GM23338 (cell line): ENCODE data around the gene TRIM36. TPM values are rescaled to one million over a fixed set of nuclear protein-coding genes. Genes with fewer than 3 reads are reported as not detected.

ENCODE experiments used
- ATAC-seq: fragments of 200-7000 bp; cut with Tn5 transposase; 3 replicates; pipeline ENCODE4 v1.9.1; 2020
- DNase-seq: peaks from one replicate; pipeline ENCODE4 v3.0.0-alpha.2; 2015; ENCODE audit warnings: low spot score
- H2AFZ ChIP-seq: fragments of 200-600 bp; sonication (generic); 2 replicates; pipeline ENCODE4 v1.8.0; 2016; ENCODE audit warnings: antibody characterized with exemption, mild to moderate bottlenecking, moderate library complexity
- H3F3A ChIP-seq: fragments of 200-600 bp; sonication (generic); replicated peaks from 2 replicates; pipeline ENCODE4 v1.8.0; 2017; ENCODE audit warnings: antibody characterized with exemption, mixed run types, low read depth
- H3K27ac ChIP-seq: fragments of 200-600 bp; sonication (generic); 2 replicates; pipeline ENCODE4 v1.6.1; 2016; ENCODE audit warnings: low read depth
- H3K27me3 ChIP-seq: fragments of 200-600 bp; sonication (generic); 2 replicates; pipeline ENCODE4 v1.8.0; 2016; ENCODE audit warnings: mild to moderate bottlenecking, mixed run types, moderate library complexity; ENCODE audit not compliant: insufficient read depth
- H3K36me3 ChIP-seq: fragments of 200-600 bp; sonication (generic); 2 replicates; pipeline ENCODE4 v1.8.0; 2016; ENCODE audit warnings: mild to moderate bottlenecking; ENCODE audit not compliant: insufficient read depth
- H3K4me1 ChIP-seq: fragments of 200-600 bp; sonication (generic); 2 replicates; pipeline ENCODE4 v1.8.0; 2016; ENCODE audit warnings: mild to moderate bottlenecking, moderate library complexity; ENCODE audit not compliant: insufficient read depth
- H3K4me2 ChIP-seq: fragments of 200-600 bp; sonication (generic); 2 replicates; pipeline ENCODE4 v1.7.1; 2017; ENCODE audit warnings: mixed run types
- H3K4me3 ChIP-seq: fragments of 200-600 bp; sonication (generic); 2 replicates; pipeline ENCODE4 v1.6.1; 2016; ENCODE audit warnings: mixed run types
- H3K79me2 ChIP-seq: fragments of 200-600 bp; sonication (generic); replicated peaks from 2 replicates; pipeline ENCODE4 v1.8.0; 2017; ENCODE audit warnings: mild to moderate bottlenecking; ENCODE audit not compliant: insufficient read depth
- H3K9me2 ChIP-seq: fragments of 200-600 bp; sonication (generic); 2 replicates; pipeline ENCODE4 v1.8.0; 2017; ENCODE audit not compliant: insufficient read depth
- H4K20me1 ChIP-seq: fragments of 200-600 bp; sonication (generic); replicated peaks from 2 replicates; pipeline ENCODE4 v1.8.0; 2017; ENCODE audit warnings: mild to moderate bottlenecking; ENCODE audit not compliant: insufficient read depth
- H3K27ac Mint-ChIP-seq: 2 replicates; pipeline ENCODE4 v1.8.0; 2020; ENCODE audit warnings: inconsistent platforms, mild to moderate bottlenecking, moderate library complexity, mixed read lengths
- H3K27me3 Mint-ChIP-seq: 3 replicates; pipeline ENCODE4 v1.8.0; 2022; ENCODE audit warnings: low read depth, mild to moderate bottlenecking, moderate library complexity, mixed read lengths, inconsistent platforms; ENCODE audit not compliant: insufficient read depth, poor library complexity
- H3K36me3 Mint-ChIP-seq: 3 replicates; pipeline ENCODE4 v1.8.0; 2021; ENCODE audit warnings: low read depth, mild to moderate bottlenecking, inconsistent platforms, moderate library complexity, mixed read lengths
- H3K4me1 Mint-ChIP-seq: 3 replicates; pipeline ENCODE4 v1.8.0; 2020; ENCODE audit warnings: mild to moderate bottlenecking, inconsistent platforms, mixed read lengths
- H3K4me3 Mint-ChIP-seq: 3 replicates; pipeline ENCODE4 v1.8.0; 2021; ENCODE audit warnings: moderate library complexity, mild to moderate bottlenecking, inconsistent platforms, mixed read lengths
- H3K9me3 Mint-ChIP-seq: 3 replicates; pipeline ENCODE4 v1.8.0; 2020; ENCODE audit warnings: moderate library complexity, mild to moderate bottlenecking, inconsistent platforms, mixed read lengths
- CREB1 ChIP-seq: fragments of 250-450 bp; sonication (Bioruptor Pico); IDR thresholded peaks from 2 replicates; pipeline ENCODE4 v1.5.0; 2020; ENCODE audit warnings: low read depth, mild to moderate bottlenecking, moderate library complexity
- ETS1 ChIP-seq: IDR thresholded peaks from 2 replicates; pipeline ENCODE4 v1.6.1; 2016; ENCODE audit warnings: antibody characterized with exemption
- EZH2 ChIP-seq: fragments of 200-600 bp; sonication (generic); IDR thresholded peaks from one replicate; pipeline ENCODE4 v1.8.0; 2017; ENCODE audit warnings: antibody characterized with exemption, mild to moderate bottlenecking, low read depth; ENCODE audit not compliant: unreplicated experiment
- EZH2phosphoT487 ChIP-seq: fragments of 200-600 bp; sonication (generic); IDR thresholded peaks from one replicate; pipeline ENCODE4 v1.8.1; 2018; ENCODE audit warnings: antibody characterized with exemption; ENCODE audit not compliant: unreplicated experiment
- JUNB ChIP-seq: IDR thresholded peaks from one replicate; pipeline ENCODE4 v1.6.1; 2016; ENCODE audit warnings: antibody characterized with exemption; ENCODE audit not compliant: unreplicated experiment
- NANOG ChIP-seq: IDR thresholded peaks from 2 replicates; pipeline ENCODE4 v1.6.1; 2016; ENCODE audit warnings: antibody characterized with exemption, borderline replicate concordance
- POLR2AphosphoS5 ChIP-seq: IDR thresholded peaks from 2 replicates; pipeline ENCODE4 v1.6.1; 2016; ENCODE audit warnings: antibody characterized with exemption, low read depth
- STAT1 ChIP-seq: IDR thresholded peaks from one replicate; pipeline ENCODE4 v1.6.1; 2016; ENCODE audit warnings: antibody characterized with exemption; ENCODE audit not compliant: unreplicated experiment
- ZNF114 ChIP-seq: fragments of 250-450 bp; sonication (Bioruptor Pico); IDR thresholded peaks from 2 replicates; pipeline ENCODE4 v1.5.0; 2020; ENCODE audit warnings: mild to moderate bottlenecking, moderate library complexity
- ZNF331 ChIP-seq: fragments of 250-450 bp; sonication (Bioruptor Pico); IDR thresholded peaks from 2 replicates; pipeline ENCODE4 v1.5.0; 2020; ENCODE audit warnings: low read depth, mild to moderate bottlenecking, moderate library complexity
- ZNF462 ChIP-seq: fragments of 250-450 bp; sonication (Bioruptor Pico); IDR thresholded peaks from 2 replicates; pipeline ENCODE4 v1.5.0; 2020; ENCODE audit warnings: mild to moderate bottlenecking, moderate library complexity
- polyA plus RNA-seq: library from polyadenylated mRNA; unstranded; fragments of >200 nt; fragmentation: Nextera tagmentation; extraction: Ambion mirVana; gene quantifications from 2 replicates; pipeline ENCODE4 v1.2.1, GENCODE V29; 2016
- total RNA-seq: library from RNA; depleted of rRNA; stranded (reverse); fragments of >200 nt; shearing (Covaris generic); gene quantifications from 2 replicates; pipeline ENCODE4 v1.2.3, GENCODE V29; 2014
- TF ChIP-seq, protein P1 (sequence below), 2 experiments: fragments of 200-600 bp in 1 of 2; sonication (generic) in 1 of 2; conservative IDR thresholded peaks; 2 replicates each; pipeline versions ENCODE4 v1.5.1 to v1.6.1; 2016 to 2017; ENCODE audit warnings: antibody characterized with exemption in 2 of 2, low read depth in 2 of 2, mild to moderate bottlenecking in 2 of 2, moderate library complexity in 1 of 2
- TF ChIP-seq, protein P2 (sequence below): IDR thresholded peaks from one replicate; pipeline ENCODE4 v1.6.1; 2018; ENCODE audit warnings: antibody characterized with exemption; ENCODE audit not compliant: unreplicated experiment

The TRIM36 gene
- total and polyA plus RNA-seq, 2 experiments from 2014 or later: 4.4 to 14.1 TPM

DNA sequence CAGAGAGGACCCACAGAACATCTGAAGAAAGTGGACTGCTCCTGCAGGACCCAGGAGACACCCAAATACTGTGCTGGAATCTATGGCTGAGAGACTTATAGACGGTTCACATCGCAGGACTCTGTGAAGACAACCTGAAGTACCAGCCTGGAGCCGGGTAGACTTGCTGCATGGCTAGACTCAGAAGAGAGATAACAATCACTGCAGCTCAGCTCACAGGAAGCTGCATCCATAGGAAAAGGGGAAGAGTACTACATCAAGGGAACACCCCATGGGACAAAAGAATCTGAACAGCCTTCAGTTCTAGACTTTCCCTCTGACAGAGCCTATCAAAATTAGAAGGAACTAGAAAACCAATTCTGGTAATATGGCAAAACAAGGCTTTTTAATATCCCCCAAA is 26.5 kb upstream of the TRIM36 start:
- H3K9me3 Mint-ChIP-seq: no peaks in the 10 kb centered on the region
- no peaks in the 10 kb centered on the region for H3K36me3 Mint-ChIP-seq
- H4K20me1 ChIP-seq: no peaks in the 10 kb centered on the region
- ATAC-seq (no peak), DNase-seq (no peak)
- no peak overlapping the region for H3K4me3 Mint-ChIP-seq
- no peaks in the 10 kb centered on the region for H3F3A ChIP-seq
- no peaks in the 10 kb centered on the region for H3K9me2 ChIP-seq
- H3K27ac ChIP-seq: no peak overlapping the region
- H3K27me3 ChIP-seq: no peaks in the 10 kb centered on the region
- H3K4me2 ChIP-seq: no peak overlapping the region
- H3K79me2 ChIP-seq: no peaks in the 10 kb centered on the region
- H3K4me1 Mint-ChIP-seq: peaks cover 3% of the 10 kb centered on the region; the same call in 1 of the 3 replicates
- peaks cover 1% of the 10 kb centered on the region for H3K27me3 Mint-ChIP-seq
- H3K36me3 ChIP-seq: no peaks in the 10 kb centered on the region
- no peak overlapping the region for H3K4me3 ChIP-seq
- no peak overlapping the region for H2AFZ ChIP-seq
- H3K27ac Mint-ChIP-seq: no peak overlapping the region
- H3K4me1 ChIP-seq: no peaks in the 10 kb centered on the region
- TF ChIP-seq CREB1 (CRISPR knock-in tag) (no peak), POLR2AphosphoS5 (no peak), ZNF331 (CRISPR knock-in tag) (no peak), ETS1 (no peak), EZH2 (no peak), STAT1 (no peak), ZNF462 (CRISPR knock-in tag) (no peak), EZH2phosphoT487 (no peak), JUNB (no peak), NANOG (no peak), ZNF114 (CRISPR knock-in tag) (no peak)
- TF ChIP-seq, protein P1, sequence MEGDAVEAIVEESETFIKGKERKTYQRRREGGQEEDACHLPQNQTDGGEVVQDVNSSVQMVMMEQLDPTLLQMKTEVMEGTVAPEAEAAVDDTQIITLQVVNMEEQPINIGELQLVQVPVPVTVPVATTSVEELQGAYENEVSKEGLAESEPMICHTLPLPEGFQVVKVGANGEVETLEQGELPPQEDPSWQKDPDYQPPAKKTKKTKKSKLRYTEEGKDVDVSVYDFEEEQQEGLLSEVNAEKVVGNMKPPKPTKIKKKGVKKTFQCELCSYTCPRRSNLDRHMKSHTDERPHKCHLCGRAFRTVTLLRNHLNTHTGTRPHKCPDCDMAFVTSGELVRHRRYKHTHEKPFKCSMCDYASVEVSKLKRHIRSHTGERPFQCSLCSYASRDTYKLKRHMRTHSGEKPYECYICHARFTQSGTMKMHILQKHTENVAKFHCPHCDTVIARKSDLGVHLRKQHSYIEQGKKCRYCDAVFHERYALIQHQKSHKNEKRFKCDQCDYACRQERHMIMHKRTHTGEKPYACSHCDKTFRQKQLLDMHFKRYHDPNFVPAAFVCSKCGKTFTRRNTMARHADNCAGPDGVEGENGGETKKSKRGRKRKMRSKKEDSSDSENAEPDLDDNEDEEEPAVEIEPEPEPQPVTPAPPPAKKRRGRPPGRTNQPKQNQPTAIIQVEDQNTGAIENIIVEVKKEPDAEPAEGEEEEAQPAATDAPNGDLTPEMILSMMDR (conservative IDR thresholded peaks at IDR 0.05; ENCODE audit: low read depth in 2 of 2): no peak
- TF ChIP-seq, protein P2, sequence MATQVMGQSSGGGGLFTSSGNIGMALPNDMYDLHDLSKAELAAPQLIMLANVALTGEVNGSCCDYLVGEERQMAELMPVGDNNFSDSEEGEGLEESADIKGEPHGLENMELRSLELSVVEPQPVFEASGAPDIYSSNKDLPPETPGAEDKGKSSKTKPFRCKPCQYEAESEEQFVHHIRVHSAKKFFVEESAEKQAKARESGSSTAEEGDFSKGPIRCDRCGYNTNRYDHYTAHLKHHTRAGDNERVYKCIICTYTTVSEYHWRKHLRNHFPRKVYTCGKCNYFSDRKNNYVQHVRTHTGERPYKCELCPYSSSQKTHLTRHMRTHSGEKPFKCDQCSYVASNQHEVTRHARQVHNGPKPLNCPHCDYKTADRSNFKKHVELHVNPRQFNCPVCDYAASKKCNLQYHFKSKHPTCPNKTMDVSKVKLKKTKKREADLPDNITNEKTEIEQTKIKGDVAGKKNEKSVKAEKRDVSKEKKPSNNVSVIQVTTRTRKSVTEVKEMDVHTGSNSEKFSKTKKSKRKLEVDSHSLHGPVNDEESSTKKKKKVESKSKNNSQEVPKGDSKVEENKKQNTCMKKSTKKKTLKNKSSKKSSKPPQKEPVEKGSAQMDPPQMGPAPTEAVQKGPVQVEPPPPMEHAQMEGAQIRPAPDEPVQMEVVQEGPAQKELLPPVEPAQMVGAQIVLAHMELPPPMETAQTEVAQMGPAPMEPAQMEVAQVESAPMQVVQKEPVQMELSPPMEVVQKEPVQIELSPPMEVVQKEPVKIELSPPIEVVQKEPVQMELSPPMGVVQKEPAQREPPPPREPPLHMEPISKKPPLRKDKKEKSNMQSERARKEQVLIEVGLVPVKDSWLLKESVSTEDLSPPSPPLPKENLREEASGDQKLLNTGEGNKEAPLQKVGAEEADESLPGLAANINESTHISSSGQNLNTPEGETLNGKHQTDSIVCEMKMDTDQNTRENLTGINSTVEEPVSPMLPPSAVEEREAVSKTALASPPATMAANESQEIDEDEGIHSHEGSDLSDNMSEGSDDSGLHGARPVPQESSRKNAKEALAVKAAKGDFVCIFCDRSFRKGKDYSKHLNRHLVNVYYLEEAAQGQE: no peak
